Suppressor macrophage treated with lipopolysaccharide for 1 hour (primary cell): Measurements from ENCODE around the gene GSG1L.
"Not testable (repeated sequence)": the region's sequence is repeated elsewhere in the genome, so short reads cannot be mapped to it uniquely, and the experiment has no call there.

Experiments
- DNase-seq, 3 donors: peaks; one replicate each; pipeline ENCODE4 v3.0.0-alpha.2; 2020 to 2022

Gene GSG1L

GRCh38 chr16:28011971-28012445, 51.5 kb downstream of the GSG1L start:
- DNase-seq = peak; percentile 20 to 36 (median 31)

- DNase-seq = no peak
Measured at GRCh38 chr16:28011223-28011622, 52.3 kb downstream of the GSG1L start.

GRCh38 chr16:28010671-28011070, 52.8 kb downstream of the GSG1L start:
- DNase-seq = peak in 2 of 3 donors; percentile 31 to 32

- DNase-seq = no peak
Measured at GRCh38 chr16:28009586-28010373, 53.7 kb downstream of the GSG1L start.

GRCh38 chr16:28003923-28004322, 59.6 kb downstream of the GSG1L start:
- no peak for DNase-seq

- no peak for DNase-seq
Measured at GRCh38 chr16:28003021-28003865, 60.3 kb downstream of the GSG1L start.

- no peak for DNase-seq
Measured at GRCh38 chr16:28001642-28002041, 61.9 kb downstream of the GSG1L start.

- DNase-seq = no peak
Measured at GRCh38 chr16:28001184-28001583, 62.3 kb downstream of the GSG1L start.

- no peak for DNase-seq
Measured at GRCh38 chr16:28000314-28001169, 63.0 kb downstream of the GSG1L start.

GRCh38 chr16:27999687-28000086, 63.8 kb downstream of the GSG1L start:
- DNase-seq = no peak

- no peak for DNase-seq
Measured at GRCh38 chr16:27995378-27995777, 68.1 kb downstream of the GSG1L start.

- DNase-seq = no peak
Measured at GRCh38 chr16:27994686-27995085, 68.8 kb downstream of the GSG1L start.

- DNase-seq = no peak
Measured at GRCh38 chr16:27993587-27993986, 69.9 kb downstream of the GSG1L start.

GRCh38 chr16:27991876-27992275, 71.6 kb downstream of the GSG1L start:
- DNase-seq = no peak

GRCh38 chr16:27985981-27986380, 77.5 kb downstream of the GSG1L start:
- DNase-seq = no peak

- DNase-seq = no peak
Measured at GRCh38 chr16:27984121-27984520, 79.4 kb downstream of the GSG1L start.

GRCh38 chr16:27983244-27983643, 80.3 kb downstream of the GSG1L start:
- DNase-seq = no peak

- DNase-seq = no peak
Measured at GRCh38 chr16:27982184-27982583, 81.3 kb downstream of the GSG1L start.

- no peak for DNase-seq
Measured at GRCh38 chr16:27980919-27981700, 82.4 kb downstream of the GSG1L start.

- DNase-seq = no peak
Measured at GRCh38 chr16:27980076-27980775, 83.3 kb downstream of the GSG1L start.

- not testable (repeated sequence) for DNase-seq
Measured at GRCh38 chr16:27979668-27980067, 83.8 kb downstream of the GSG1L start.
